Measurements from ENCODE around the gene TMEM154. TPM values are rescaled to one million over a fixed set of nuclear protein-coding genes. Genes with fewer than 3 reads are reported as not detected.

The TMEM154 gene
- total RNA-seq, 1 donor: 5.5 TPM

- TF ChIP-seq CTCF (IDR thresholded peaks at IDR 0.05; ENCODE audit: insufficient read depth, low read length): no peak
- no peak overlapping the region for H3K4me3 ChIP-seq (ENCODE audit: low read depth, low read length)
- no peak for DNase-seq (ENCODE audit: low read depth)
Observed at GRCh38 chr4:152609481-152609880, 70.3 kb downstream of the TMEM154 start.

GRCh38 chr4:152607178-152607577, 72.6 kb downstream of the TMEM154 start:
- DNase-seq (ENCODE audit: low read depth): no peak
- TF ChIP-seq CTCF (IDR thresholded peaks at IDR 0.05; ENCODE audit: insufficient read depth, low read length): no peak
- no peak overlapping the region for H3K4me3 ChIP-seq (ENCODE audit: low read depth, low read length)

GRCh38 chr4:152606753-152607152, 73.0 kb downstream of the TMEM154 start:
- no peak overlapping the region for H3K4me3 ChIP-seq (ENCODE audit: low read depth, low read length)
- DNase-seq (ENCODE audit: low read depth): no peak
- no peak for TF ChIP-seq CTCF (IDR thresholded peaks at IDR 0.05; ENCODE audit: insufficient read depth, low read length)

GRCh38 chr4:152605641-152606335, 74.0 kb downstream of the TMEM154 start:
- peak; percentile 37 for DNase-seq (ENCODE audit: low read depth)
- no peak overlapping the region for H3K4me3 ChIP-seq (ENCODE audit: low read depth, low read length)
- no peak for TF ChIP-seq CTCF (IDR thresholded peaks at IDR 0.05; ENCODE audit: insufficient read depth, low read length)

- DNase-seq (ENCODE audit: low read depth): no peak
- no peak overlapping the region for H3K4me3 ChIP-seq (ENCODE audit: low read depth, low read length)
- TF ChIP-seq CTCF (IDR thresholded peaks at IDR 0.05; ENCODE audit: insufficient read depth, low read length): no peak
Observed at GRCh38 chr4:152605031-152605430, 74.8 kb downstream of the TMEM154 start.

GRCh38 chr4:152601156-152601555, 78.6 kb downstream of the TMEM154 start:
- DNase-seq (ENCODE audit: low read depth): no peak
- H3K4me3 ChIP-seq (ENCODE audit: low read depth, low read length): no peak overlapping the region
- TF ChIP-seq CTCF (IDR thresholded peaks at IDR 0.05; ENCODE audit: insufficient read depth, low read length): no peak

GRCh38 chr4:152599636-152600035, 80.2 kb downstream of the TMEM154 start:
- no peak for DNase-seq (ENCODE audit: low read depth)
- TF ChIP-seq CTCF (IDR thresholded peaks at IDR 0.05; ENCODE audit: insufficient read depth, low read length): no peak
- H3K4me3 ChIP-seq (ENCODE audit: low read depth, low read length): no peak overlapping the region

All from fibroblast of the aortic adventitia (primary cell).